ENCODE results near the gene ASGR2.
"Not testable (repeated sequence)": the region's sequence is repeated elsewhere in the genome, so short reads cannot be mapped to it uniquely, and the experiment has no call there.

DNA sequence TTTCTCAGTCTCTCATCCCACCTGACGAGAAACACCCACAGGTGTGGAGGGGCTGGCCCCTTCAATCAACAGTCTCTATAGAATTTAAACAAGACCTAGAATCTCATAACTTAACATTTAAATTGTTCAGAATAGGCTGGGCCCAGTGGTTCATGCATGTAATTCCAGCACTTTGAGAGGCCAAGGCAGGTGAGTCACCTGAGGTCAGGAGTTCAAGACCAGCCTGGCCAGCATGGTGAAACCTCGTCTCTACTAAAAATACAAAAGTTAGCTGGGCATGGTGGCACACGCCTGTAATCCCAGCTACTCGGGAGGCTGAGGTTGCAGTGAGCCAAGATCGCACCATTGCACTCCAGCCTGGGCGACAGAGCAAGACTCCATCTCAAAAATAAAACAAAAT is 25.1 kb downstream of the ASGR2 start:
- not testable (repeated sequence) for TF ChIP-seq EP300 (conservative IDR thresholded peaks at IDR 0.05; ENCODE audit: poor library complexity, severe bottlenecking); CTCF (IDR thresholded peaks at IDR 0.05; ENCODE audit: poor library complexity, severe bottlenecking); EZH2 (IDR thresholded peaks at IDR 0.05; ENCODE audit: borderline replicate concordance, insufficient read depth, low read length, poor library complexity, severe bottlenecking); POLR2AphosphoS5 (IDR thresholded peaks at IDR 0.05)
